Left ventricle myocardium superior (tissue), 1 donor: Measurements from ENCODE around the gene CD164L2. TPM values are rescaled to one million over a fixed set of nuclear protein-coding genes. Genes with fewer than 3 reads are reported as not detected.

Source experiments
- ATAC-seq: fragments of 200-7000 bp; cut with Tn5 transposase; one replicate; pipeline ENCODE4 v1.9.1; 2020; ENCODE audit warnings: mild to moderate bottlenecking, moderate library complexity
- DNase-seq: peaks from one replicate; pipeline ENCODE4 v3.0.0-alpha.2; 2020
- intact Hi-C: fragments of 100-400 bp; cut with micrococcal nuclease; formaldehyde crosslinking; loops from one replicate; pipeline ENCODE4 v1.11.0; 2022
- total RNA-seq: library from RNA; stranded (reverse); fragmentation: NEBNext Ultra II Directional; extraction: Animal tissue kit (Norgen Biotek cat#: 25700); gene quantifications from one replicate; pipeline ENCODE4 v1.2.1, GENCODE V29; 2021
- donor health status: DM: no; HTN: yes; CAD: no; lungs with severe emphysema.

The CD164L2 gene
- total RNA-seq, 1 donor from 2014 or later, result not detected

DNA sequence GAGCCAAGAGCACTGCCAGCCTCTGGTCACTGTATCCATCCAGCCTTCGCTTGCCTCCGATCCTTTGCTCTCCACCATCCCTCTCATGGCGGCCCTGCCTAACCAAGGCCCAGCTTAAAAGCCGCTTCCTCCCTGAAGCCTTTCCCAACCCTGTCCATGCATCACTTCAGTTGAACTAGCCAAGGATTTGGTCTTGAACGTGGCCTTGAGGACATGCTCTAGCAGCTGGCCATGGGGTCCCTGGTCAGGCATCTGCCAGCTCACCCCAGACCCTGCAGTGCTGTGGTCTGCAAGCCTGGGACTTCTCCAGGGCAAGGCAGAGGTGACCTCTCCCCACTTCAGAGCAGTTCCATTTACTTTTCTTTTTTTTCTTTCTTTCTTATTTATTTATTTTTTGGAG, 46.4 kb downstream of the CD164L2 start:
- no peak for ATAC-seq
- DNase-seq, result peak; percentile 11

DNA sequence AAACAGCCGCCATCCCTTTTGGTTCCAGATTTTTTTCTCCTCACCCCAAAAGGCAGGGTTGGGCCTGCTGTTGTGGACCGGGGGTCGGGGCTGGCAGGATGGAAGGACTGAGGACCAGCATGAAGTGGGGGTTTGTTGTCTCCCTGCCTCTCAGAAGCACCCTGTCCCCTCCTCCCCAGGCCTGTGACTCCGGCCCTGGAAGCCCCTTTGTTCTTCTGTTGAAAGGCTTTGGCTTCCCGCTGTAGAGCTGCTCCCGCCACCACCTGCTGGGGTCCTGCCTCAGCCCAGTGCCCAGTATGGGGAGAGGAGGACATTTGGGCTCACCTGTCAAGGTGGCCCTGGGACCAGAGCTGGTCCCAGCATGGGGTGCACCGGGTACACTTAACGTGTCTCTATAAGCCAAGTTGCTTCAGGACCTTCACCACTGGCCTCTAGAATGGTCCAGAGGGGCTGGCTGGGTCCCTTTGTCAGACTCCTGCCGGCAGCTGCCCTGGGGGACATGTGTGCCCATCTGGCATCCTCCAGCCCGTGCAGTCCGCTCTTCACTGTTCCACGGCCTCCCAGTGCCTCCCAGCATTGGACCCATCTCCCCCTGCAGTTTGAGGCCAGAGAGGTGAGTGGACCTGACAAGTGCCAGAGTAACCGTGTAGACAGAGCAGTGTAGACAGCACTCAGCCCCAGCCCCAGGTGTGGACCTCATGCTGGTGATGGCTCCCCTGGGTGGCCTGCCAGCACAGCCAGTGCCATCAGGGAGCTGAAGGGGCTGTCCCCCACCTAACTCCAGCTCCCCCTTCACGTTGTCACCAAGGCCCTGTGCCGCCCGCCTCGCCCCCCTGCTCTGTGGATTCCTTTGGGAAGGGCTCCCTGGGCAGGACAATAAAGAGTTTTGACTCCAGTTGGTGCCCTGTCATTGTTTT, 47.4 kb downstream of the CD164L2 start:
- intact Hi-C loops, result no loop called here
- DNase-seq, result peak; percentile 24
- ATAC-seq, result no peak

More for the DNA sequence above, 46.4 kb downstream of the CD164L2 start:
- intact Hi-C loops, result no loop called here

DNA sequence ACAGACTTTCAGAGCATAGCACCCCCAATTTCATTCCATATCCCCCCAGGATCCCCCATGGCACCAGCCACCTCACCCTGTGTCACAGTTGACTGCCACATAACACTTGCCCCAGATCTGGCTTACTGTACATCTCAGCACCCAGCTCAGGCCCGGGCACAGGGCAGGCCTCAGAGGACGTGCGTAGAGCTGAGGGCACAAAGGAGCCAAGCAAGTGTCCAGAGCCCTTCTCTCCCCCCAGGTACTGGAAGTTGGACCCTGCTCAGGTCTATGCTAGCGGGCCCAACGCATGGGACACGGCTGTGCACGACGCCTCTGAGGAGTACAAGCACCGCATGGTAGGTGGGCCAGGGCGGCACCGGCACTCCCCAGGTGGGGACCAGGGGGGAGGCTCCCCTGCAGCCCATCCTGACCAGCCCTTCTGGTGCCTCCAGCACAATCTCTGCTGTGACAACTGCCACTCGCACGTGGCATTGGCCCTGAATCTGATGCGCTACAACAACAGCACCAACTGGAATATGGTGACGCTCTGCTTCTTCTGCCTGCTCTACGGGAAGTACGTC, 49.3 kb downstream of the CD164L2 start:
- peak; percentile 16 for DNase-seq
- ATAC-seq, result no peak
- intact Hi-C loops, result no loop called here

DNA sequence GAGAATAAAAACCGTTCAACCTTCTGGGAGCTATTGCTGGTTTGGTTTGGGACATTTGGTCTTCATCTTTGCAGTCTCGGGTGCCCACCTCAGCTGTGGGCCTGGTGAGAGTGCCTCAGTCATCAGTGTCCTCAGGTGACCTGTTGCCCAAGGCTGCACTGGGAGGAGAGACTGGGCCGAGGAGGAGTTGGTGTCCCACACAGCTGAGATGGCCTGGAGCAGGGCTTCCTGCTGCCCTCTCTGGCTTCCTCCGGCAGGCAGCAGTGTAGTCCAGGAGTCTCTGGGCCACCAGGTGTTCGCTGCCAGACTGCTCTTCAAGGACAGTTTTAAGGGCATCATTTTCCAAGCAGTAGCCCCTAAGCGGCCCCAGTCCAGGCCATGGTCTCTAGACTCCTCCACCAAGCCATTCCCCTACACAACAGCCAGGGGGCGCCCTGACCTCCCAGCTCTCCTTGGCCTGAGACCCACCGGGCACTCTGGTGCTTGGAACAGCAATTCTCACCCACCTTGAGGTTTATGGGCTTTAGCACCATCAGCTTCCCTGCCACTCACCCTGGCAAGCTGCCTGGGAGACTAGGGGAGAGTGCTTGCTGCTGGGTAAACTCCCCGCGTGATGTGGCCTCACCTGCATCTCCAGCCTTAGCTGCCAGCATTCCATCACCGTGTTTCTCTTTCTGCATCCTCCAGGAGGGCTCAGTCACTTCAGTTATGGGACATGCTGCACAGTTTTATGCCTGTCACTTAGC, 50.4 kb downstream of the CD164L2 start:
- peak; percentile 57 for ATAC-seq
- peak; percentile 62 for DNase-seq
- intact Hi-C loops, result no loop called here

DNA sequence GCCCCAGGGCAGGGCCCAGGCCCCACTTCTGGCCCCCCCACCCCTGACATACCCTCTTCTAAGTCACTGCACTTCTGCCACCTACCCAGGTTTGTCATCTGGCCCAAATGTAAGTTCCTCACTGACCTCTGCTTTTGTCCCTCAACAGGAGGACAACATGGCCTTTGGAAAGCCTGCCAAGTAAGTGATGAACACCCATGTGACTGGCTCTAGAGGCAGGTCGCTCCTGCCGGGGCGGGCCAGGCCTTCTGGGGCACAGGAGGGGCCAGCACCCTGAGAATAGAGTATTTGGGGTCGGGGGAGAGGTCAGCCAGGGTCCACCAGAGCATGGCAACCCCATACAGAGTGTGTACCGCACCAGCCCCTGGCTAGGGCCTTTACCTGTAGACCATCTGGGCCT, 51.2 kb downstream of the CD164L2 start:
- intact Hi-C loops, result no loop called here
- ATAC-seq (peak; percentile 72), DNase-seq (peak; percentile 43)

DNA sequence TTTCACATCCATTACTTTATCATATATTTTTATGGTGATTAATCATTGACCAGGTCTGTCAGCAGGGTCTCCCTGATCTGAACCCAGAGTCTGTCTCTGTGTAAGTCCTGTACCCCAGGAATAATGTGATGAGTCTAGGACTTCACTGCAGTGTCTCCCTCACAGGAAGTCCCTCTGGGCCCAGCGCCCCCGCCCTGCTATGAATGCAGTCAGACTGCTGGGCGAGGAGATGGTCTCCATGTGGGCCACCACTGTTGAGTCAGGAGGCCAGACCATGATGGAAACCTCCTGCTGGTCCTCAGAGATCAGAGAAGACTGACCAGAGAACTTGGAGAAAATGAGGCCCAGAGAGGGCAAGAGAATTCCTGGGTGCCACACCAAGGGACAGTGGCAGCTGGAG, 51.7 kb downstream of the CD164L2 start:
- intact Hi-C loops, result no loop called here
- DNase-seq (peak; percentile 19), ATAC-seq (no peak)

DNA sequence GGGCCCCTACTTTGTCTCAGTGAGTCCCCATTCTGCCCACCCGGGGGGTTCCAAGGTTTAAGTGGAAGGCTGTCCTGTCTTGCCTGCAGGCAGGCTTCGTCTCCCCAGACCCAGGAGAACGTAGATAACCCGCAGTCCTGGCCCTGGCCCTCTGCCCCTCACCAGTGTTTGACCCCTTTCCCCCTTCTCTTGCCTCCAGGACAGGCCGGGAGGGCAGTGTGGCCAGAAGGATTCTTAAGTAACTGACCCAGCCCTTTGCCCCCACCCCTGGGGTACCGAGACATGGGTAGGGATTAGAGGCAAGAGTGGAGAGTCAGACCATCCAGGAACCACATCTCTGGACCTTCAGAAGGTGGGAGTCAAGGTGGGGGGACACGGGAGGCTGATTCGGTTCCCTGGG, 52.3 kb downstream of the CD164L2 start:
- DNase-seq (peak; percentile 7), ATAC-seq (no peak)
- intact Hi-C loops, result no loop called here

Other genes starting within 250 kb of the CD164L2 start
- gene SLC9A1, start 228.2 kb downstream of the CD164L2 start, total RNA-seq, result 23.1 TPM
- gene WDTC1, start 148.7 kb downstream of the CD164L2 start, total RNA-seq, result 68.8 TPM
- 19.9 TPM for gene TMEM222, start 61.2 kb downstream of the CD164L2 start, total RNA-seq
- gene SYTL1, start 41.3 kb downstream of the CD164L2 start, total RNA-seq, result 1.1 TPM
- gene MAP3K6, start 16.4 kb downstream of the CD164L2 start, total RNA-seq, result 46.6 TPM
- gene FCN3, start 8.5 kb downstream of the CD164L2 start, total RNA-seq, result 19.3 TPM
- 0.12 TPM for gene GPR3, start 9.3 kb upstream of the CD164L2 start, total RNA-seq
- gene WASF2, start 106.8 kb upstream of the CD164L2 start, total RNA-seq, result 59.1 TPM
- 42.8 TPM for gene AHDC1, start 220.8 kb upstream of the CD164L2 start, total RNA-seq